ENCODE results near the gene COX14.

The COX14 gene

GRCh38 chr12:50162230-50162629 is 50.2 kb downstream of the COX14 start:
- H3K36me3 ChIP-seq (ENCODE audit: control insufficient read depth, insufficient read depth, low read length), result no peaks in the 10 kb centered on the region
- no peak overlapping the region for H3K4me3 ChIP-seq (ENCODE audit: low read depth, low read length)
- H3K9me3 ChIP-seq (ENCODE audit: control insufficient read depth, insufficient read depth, low read length), result no peaks in the 10 kb centered on the region
- H3K27ac ChIP-seq (ENCODE audit: low read depth, low read length), result no peak overlapping the region
- H3K27me3 ChIP-seq (ENCODE audit: control insufficient read depth, insufficient read depth, low read length), result no peaks in the 10 kb centered on the region
- no peak overlapping the region for H3K9ac ChIP-seq (ENCODE audit: low read depth, low read length)
- peaks cover 3% of the 10 kb centered on the region for H3K4me1 ChIP-seq (ENCODE audit: control insufficient read depth, insufficient read depth, low read length)

GRCh38 chr12:50164963-50165362 is 52.9 kb downstream of the COX14 start:
- H3K4me3 ChIP-seq (ENCODE audit: low read depth, low read length), result no peak overlapping the region
- H3K9ac ChIP-seq (ENCODE audit: low read depth, low read length), result no peak overlapping the region
- H3K27ac ChIP-seq (ENCODE audit: low read depth, low read length), result no peak overlapping the region
- H3K27me3 ChIP-seq (ENCODE audit: control insufficient read depth, insufficient read depth, low read length), result no peaks in the 10 kb centered on the region
- peaks cover 5% of the 10 kb centered on the region for H3K9me3 ChIP-seq (ENCODE audit: control insufficient read depth, insufficient read depth, low read length)
- no peaks in the 10 kb centered on the region for H3K36me3 ChIP-seq (ENCODE audit: control insufficient read depth, insufficient read depth, low read length)
- H3K4me1 ChIP-seq (ENCODE audit: control insufficient read depth, insufficient read depth, low read length), result peaks cover 3% of the 10 kb centered on the region

GRCh38 chr12:50166799-50167048 is 54.7 kb downstream of the COX14 start:
- Histone ChIP-seq H3K9me3 (ENCODE audit: control insufficient read depth, insufficient read depth, low read length) (peaks cover 8% of the 10 kb centered on the region), H3K4me1 (ENCODE audit: control insufficient read depth, insufficient read depth, low read length) (peaks cover 3% of the 10 kb centered on the region), H3K27me3 (ENCODE audit: control insufficient read depth, insufficient read depth, low read length) (no peaks in the 10 kb centered on the region), H3K36me3 (ENCODE audit: control insufficient read depth, insufficient read depth, low read length) (no peaks in the 10 kb centered on the region), H3K9ac (ENCODE audit: low read depth, low read length) (peak overlapping the region; percentile 87), H3K27ac (ENCODE audit: low read depth, low read length) (peak overlapping the region; percentile 99), H3K4me3 (ENCODE audit: low read depth, low read length) (peak overlapping the region; percentile 98)

- peaks cover 8% of the 10 kb centered on the region for H3K9me3 ChIP-seq (ENCODE audit: control insufficient read depth, insufficient read depth, low read length)
- peak within 1 kb of the TSS; percentile 99 for H3K27ac ChIP-seq (ENCODE audit: low read depth, low read length)
- peaks cover 3% of the 10 kb centered on the region for H3K4me1 ChIP-seq (ENCODE audit: control insufficient read depth, insufficient read depth, low read length)
- no peaks in the 10 kb centered on the region for H3K36me3 ChIP-seq (ENCODE audit: control insufficient read depth, insufficient read depth, low read length)
- no peaks in the 10 kb centered on the region for H3K27me3 ChIP-seq (ENCODE audit: control insufficient read depth, insufficient read depth, low read length)
- H3K9ac ChIP-seq (ENCODE audit: low read depth, low read length), result peak within 1 kb of the TSS; percentile 87
- peak within 1 kb of the TSS; percentile 98 for H3K4me3 ChIP-seq (ENCODE audit: low read depth, low read length)
Measured at GRCh38 chr12:50167049-50167828, 55.2 kb downstream of the COX14 start, which contains the start of gene CERS5. Gene CERS5 (minus strand): TSS chr12:50167369. CDS start chr12:50167297, 72 bp downstream.

All from HUES48 (cell line).